Neural progenitor cell (in vitro differentiated cells): Measurements from ENCODE around the gene UNC13D. TPM values are rescaled to one million over a fixed set of nuclear protein-coding genes. Genes with fewer than 3 reads are reported as not detected.
A peak's percentile ranks its signal among the peaks of the same experiment; 100 is the strongest.

Experiments used
- DNase-seq: peaks from one replicate; pipeline ENCODE4 v3.0.0-alpha.2; 2016; ENCODE audit warnings: low spot score
- H2AFZ ChIP-seq: fragments of 200-600 bp; sonication (generic); replicated peaks from 2 replicates; pipeline ENCODE4 v1.6.1; 2016; ENCODE audit warnings: antibody characterized with exemption
- H3F3A ChIP-seq: fragments of 200-600 bp; sonication (generic); 2 replicates; pipeline ENCODE4 v1.6.1; 2016; ENCODE audit warnings: antibody characterized with exemption, low read depth
- H3K27ac ChIP-seq: fragments of 200-600 bp; sonication (generic); 2 replicates; pipeline ENCODE4 v1.5.1; 2016; ENCODE audit warnings: mild to moderate bottlenecking
- H3K27me3 ChIP-seq: fragments of 200-600 bp; sonication (generic); 2 replicates; pipeline ENCODE4 v1.6.1; 2016; ENCODE audit warnings: mild to moderate bottlenecking, moderate library complexity
- H3K36me3 ChIP-seq: fragments of 200-600 bp; sonication (generic); 2 replicates; pipeline ENCODE4 v1.5.1; 2016
- H3K4me1 ChIP-seq: fragments of 200-600 bp; sonication (generic); 2 replicates; pipeline ENCODE4 v1.6.1; 2016; ENCODE audit warnings: mixed run types
- H3K4me2 ChIP-seq: fragments of 200-600 bp; sonication (generic); 2 replicates; pipeline ENCODE4 v1.6.1; 2016
- H3K4me3 ChIP-seq: fragments of 200-600 bp; sonication (generic); 2 replicates; pipeline ENCODE4 v1.5.1; 2016
- H3K79me2 ChIP-seq: fragments of 200-600 bp; sonication (generic); 2 replicates; pipeline ENCODE4 v1.6.1; 2016; ENCODE audit warnings: low read depth
- H3K9ac ChIP-seq: fragments of 200-600 bp; sonication (generic); 2 replicates; pipeline ENCODE4 v1.6.1; 2016
- H3K9me3 ChIP-seq: fragments of 200-600 bp; sonication (generic); 2 replicates; pipeline ENCODE4 v1.5.1; 2016; ENCODE audit warnings: low read depth
- H4K20me1 ChIP-seq: fragments of 200-600 bp; sonication (generic); 2 replicates; pipeline ENCODE4 v1.6.1; 2016; ENCODE audit warnings: low read depth
- H3K27ac Mint-ChIP-seq: 3 replicates; pipeline ENCODE4 v1.8.0; 2021; ENCODE audit warnings: mixed read lengths
- H3K27me3 Mint-ChIP-seq: 2 replicates; pipeline ENCODE4 v1.8.0; 2022; ENCODE audit warnings: low read depth, mild to moderate bottlenecking, inconsistent platforms, moderate library complexity, mixed read lengths; ENCODE audit not compliant: insufficient read depth
- H3K36me3 Mint-ChIP-seq: 3 replicates; pipeline ENCODE4 v1.8.0; 2021; ENCODE audit warnings: mixed read lengths
- H3K4me1 Mint-ChIP-seq: 3 replicates; pipeline ENCODE4 v1.8.0; 2021; ENCODE audit warnings: mixed read lengths
- H3K4me3 Mint-ChIP-seq: 3 replicates; pipeline ENCODE4 v1.8.0; 2021; ENCODE audit warnings: mild to moderate bottlenecking, moderate library complexity, mixed read lengths
- H3K9me3 Mint-ChIP-seq: 3 replicates; pipeline ENCODE4 v1.8.0; 2020; ENCODE audit warnings: mixed read lengths
- EZH2 ChIP-seq: fragments of 200-600 bp; sonication (generic); IDR thresholded peaks from 2 replicates; pipeline ENCODE4 v1.6.1; 2017; ENCODE audit warnings: antibody characterized with exemption, mild to moderate bottlenecking, moderate library complexity
- EZH2phosphoT487 ChIP-seq: fragments of 200-600 bp; sonication (generic); IDR thresholded peaks from 2 replicates; pipeline ENCODE4 v1.6.1; 2017; ENCODE audit warnings: antibody characterized with exemption
- total RNA-seq: library from RNA; depleted of rRNA; stranded (reverse); fragments of >200 nt; gene quantifications from 2 replicates; pipeline ENCODE4 v1.2.3, GENCODE V29; 2015; ENCODE audit warnings: low replicate concordance
- TF ChIP-seq, protein P1 (sequence below): fragments of 200-600 bp; sonication (generic); IDR thresholded peaks from 2 replicates; pipeline ENCODE4 v1.5.1; 2017; ENCODE audit warnings: antibody characterized with exemption, mild to moderate bottlenecking

UNC13D gene
- total RNA-seq, 1 donor from 2014 or later: 0.09 TPM

- Histone ChIP-seq H3K27ac (no peak overlapping the region), H3K9ac (no peak overlapping the region), H2AFZ (no peak overlapping the region), H3K36me3 (no peaks in the 10 kb centered on the region), H3K4me3 (no peak overlapping the region), H3K4me1 (peaks cover 27% of the 10 kb centered on the region), H3K27me3 (no peaks in the 10 kb centered on the region), H3K9me3 (no peaks in the 10 kb centered on the region), H3K79me2 (no peaks in the 10 kb centered on the region), H3K4me2 (no peak overlapping the region), H3F3A (peaks cover 27% of the 10 kb centered on the region), H4K20me1 (no peaks in the 10 kb centered on the region)
- peaks cover 8% of the 10 kb centered on the region for H3K27me3 Mint-ChIP-seq
- no peak overlapping the region for H3K27ac Mint-ChIP-seq
- no peak for DNase-seq
- TF ChIP-seq EZH2: no peak
- peaks cover 3% of the 10 kb centered on the region for H3K36me3 Mint-ChIP-seq
- no peak overlapping the region for H3K4me3 Mint-ChIP-seq
- H3K9me3 Mint-ChIP-seq: no peaks in the 10 kb centered on the region
- peaks cover 25% of the 10 kb centered on the region for H3K4me1 Mint-ChIP-seq
Measured at GRCh38 chr17:75829747-75830146, 14.5 kb downstream of the UNC13D start.

- Mint-ChIP-seq H3K4me1 (peaks cover 25% of the 10 kb centered on the region), H3K4me3 (no peak overlapping the region), H3K9me3 (no peaks in the 10 kb centered on the region), H3K36me3 (peaks cover 3% of the 10 kb centered on the region), H3K27me3 (peaks cover 8% of the 10 kb centered on the region), H3K27ac (no peak overlapping the region)
- Histone ChIP-seq H3K4me3 (no peak overlapping the region), H3K79me2 (no peaks in the 10 kb centered on the region), H3F3A (peaks cover 27% of the 10 kb centered on the region), H3K9ac (no peak overlapping the region), H2AFZ (no peak overlapping the region), H3K4me2 (peak overlapping the region; percentile 70), H3K9me3 (no peaks in the 10 kb centered on the region), H3K4me1 (peaks cover 27% of the 10 kb centered on the region), H3K27ac (no peak overlapping the region), H3K27me3 (no peaks in the 10 kb centered on the region), H3K36me3 (no peaks in the 10 kb centered on the region), H4K20me1 (no peaks in the 10 kb centered on the region)
- no peak for TF ChIP-seq EZH2phosphoT487
- TF ChIP-seq EZH2: no peak
- TF ChIP-seq, protein P1, sequence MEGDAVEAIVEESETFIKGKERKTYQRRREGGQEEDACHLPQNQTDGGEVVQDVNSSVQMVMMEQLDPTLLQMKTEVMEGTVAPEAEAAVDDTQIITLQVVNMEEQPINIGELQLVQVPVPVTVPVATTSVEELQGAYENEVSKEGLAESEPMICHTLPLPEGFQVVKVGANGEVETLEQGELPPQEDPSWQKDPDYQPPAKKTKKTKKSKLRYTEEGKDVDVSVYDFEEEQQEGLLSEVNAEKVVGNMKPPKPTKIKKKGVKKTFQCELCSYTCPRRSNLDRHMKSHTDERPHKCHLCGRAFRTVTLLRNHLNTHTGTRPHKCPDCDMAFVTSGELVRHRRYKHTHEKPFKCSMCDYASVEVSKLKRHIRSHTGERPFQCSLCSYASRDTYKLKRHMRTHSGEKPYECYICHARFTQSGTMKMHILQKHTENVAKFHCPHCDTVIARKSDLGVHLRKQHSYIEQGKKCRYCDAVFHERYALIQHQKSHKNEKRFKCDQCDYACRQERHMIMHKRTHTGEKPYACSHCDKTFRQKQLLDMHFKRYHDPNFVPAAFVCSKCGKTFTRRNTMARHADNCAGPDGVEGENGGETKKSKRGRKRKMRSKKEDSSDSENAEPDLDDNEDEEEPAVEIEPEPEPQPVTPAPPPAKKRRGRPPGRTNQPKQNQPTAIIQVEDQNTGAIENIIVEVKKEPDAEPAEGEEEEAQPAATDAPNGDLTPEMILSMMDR: no peak
- DNase-seq: no peak
Measured at GRCh38 chr17:75828741-75829140, 15.5 kb downstream of the UNC13D start.

DNA sequence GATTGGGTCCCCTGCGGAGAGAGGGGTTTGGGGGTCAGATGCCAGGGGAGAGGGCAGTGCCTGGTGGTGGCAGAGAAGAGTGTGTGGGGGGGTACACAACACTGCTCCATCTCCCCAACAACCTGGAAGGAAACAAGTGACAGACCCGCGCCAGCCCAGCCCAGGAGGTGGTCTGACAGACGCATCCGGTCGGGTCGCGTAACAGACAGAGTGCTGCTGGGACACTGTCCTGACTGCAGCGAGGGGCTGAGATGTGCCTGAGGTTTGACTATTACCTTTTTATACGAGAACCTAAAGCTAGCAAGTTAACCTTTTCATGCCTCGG is 16.2 kb downstream of the UNC13D start:
- Mint-ChIP-seq H3K4me1 (peaks cover 22% of the 10 kb centered on the region), H3K27ac (peak overlapping the region; percentile 66), H3K9me3 (no peaks in the 10 kb centered on the region), H3K36me3 (peaks cover 3% of the 10 kb centered on the region), H3K4me3 (peak overlapping the region; percentile 50), H3K27me3 (peaks cover 7% of the 10 kb centered on the region)
- TF ChIP-seq EZH2 (no peak), EZH2phosphoT487 (no peak)
- TF ChIP-seq, protein P1: no peak
- Histone ChIP-seq H3K9ac (no peak overlapping the region), H4K20me1 (no peaks in the 10 kb centered on the region), H3K9me3 (no peaks in the 10 kb centered on the region), H3K4me1 (peaks cover 25% of the 10 kb centered on the region), H3K4me2 (peak overlapping the region; percentile 70), H3K4me3 (peak overlapping the region; percentile 37), H3K27ac (no peak overlapping the region), H3K27me3 (no peaks in the 10 kb centered on the region), H3K36me3 (no peaks in the 10 kb centered on the region), H2AFZ (peak overlapping the region; percentile 95), H3K79me2 (no peaks in the 10 kb centered on the region), H3F3A (peaks cover 24% of the 10 kb centered on the region)
- no peak for DNase-seq

DNA sequence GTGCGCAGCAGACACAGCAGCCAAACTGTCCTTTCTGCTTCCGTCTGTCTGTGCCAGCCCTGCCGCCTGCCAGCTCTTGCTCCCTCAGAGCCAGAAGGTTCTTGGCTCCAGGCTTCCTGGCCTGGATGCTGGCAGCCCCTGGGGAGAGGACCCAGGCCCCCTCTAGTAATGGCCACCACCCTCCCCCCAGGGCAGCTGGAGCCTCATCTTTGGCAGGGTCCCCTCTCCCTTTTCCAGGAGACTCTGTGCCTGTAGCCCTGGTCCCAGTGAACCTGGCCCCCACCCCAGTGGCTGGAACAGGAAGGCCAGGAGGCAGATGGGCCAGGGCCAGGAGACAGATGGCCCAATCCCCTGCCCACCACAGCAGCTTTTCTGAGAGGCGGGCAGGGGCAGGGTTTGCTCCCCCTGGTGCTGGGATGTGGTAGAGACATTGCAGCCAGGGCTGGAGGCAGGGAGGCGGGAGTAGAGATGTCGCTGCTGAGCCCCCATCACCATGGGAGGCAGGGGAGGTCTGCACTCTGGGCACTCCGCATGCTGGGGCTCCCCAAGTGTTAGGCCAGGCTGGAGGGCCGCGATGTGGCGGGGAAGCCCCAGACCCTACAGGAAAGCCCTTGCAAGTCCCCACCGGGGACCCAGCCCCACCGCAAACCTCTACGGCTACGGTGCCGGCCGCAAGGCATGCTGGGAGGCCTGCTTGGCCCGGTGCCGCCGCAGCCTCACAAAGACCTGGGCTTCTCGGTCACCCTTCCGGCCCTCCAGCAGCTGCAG is 16.7 kb downstream of the UNC13D start:
- Mint-ChIP-seq H3K27me3 (peaks cover 7% of the 10 kb centered on the region), H3K9me3 (no peaks in the 10 kb centered on the region), H3K4me3 (peak overlapping the region; percentile 50), H3K27ac (peak overlapping the region; percentile 66), H3K4me1 (peaks cover 19% of the 10 kb centered on the region), H3K36me3 (peaks cover 3% of the 10 kb centered on the region)
- Histone ChIP-seq H3K9ac (no peak overlapping the region), H3F3A (peaks cover 21% of the 10 kb centered on the region), H3K27me3 (no peaks in the 10 kb centered on the region), H2AFZ (peak overlapping the region; percentile 95), H3K9me3 (no peaks in the 10 kb centered on the region), H4K20me1 (no peaks in the 10 kb centered on the region), H3K79me2 (no peaks in the 10 kb centered on the region), H3K36me3 (no peaks in the 10 kb centered on the region), H3K4me2 (peak overlapping the region; percentile 70), H3K27ac (peak overlapping the region; percentile 83), H3K4me1 (peaks cover 19% of the 10 kb centered on the region), H3K4me3 (peak overlapping the region; percentile 37)
- TF ChIP-seq EZH2: no peak
- TF ChIP-seq, protein P1: peak; percentile 76
- TF ChIP-seq EZH2phosphoT487: no peak
- DNase-seq: peak; percentile 87
